Tibial artery (tissue), 4 donors: Measurements from ENCODE around the gene SLC7A6.
A peak's percentile ranks its signal among the peaks of the same experiment; 100 is the strongest.

Experiments
- DNase-seq, 2 donors: peaks; one replicate each; pipeline ENCODE4 v3.0.0-alpha.2; 2019
- H3K27ac ChIP-seq, 2 donors: fragments of 200-600 bp; sonication (generic) in 1 of 2; 1 replicate in 1 of 2; 2 replicates in 1 of 2; pipeline ENCODE4 v1.5.1; 2018 to 2019; ENCODE audit warnings: mild to moderate bottlenecking in 1 of 2
- H3K27me3 ChIP-seq, 2 donors: fragments of 200-600 bp; sonication (generic) in 1 of 2; one replicate each; pipeline versions ENCODE4 v1.5.1 to v1.6.0; 2016 to 2019
- H3K36me3 ChIP-seq, 3 donors: fragments of 200-600 bp; sonication (generic) in 2 of 3; one replicate each; pipeline ENCODE4 v1.5.1; 2016 to 2019; ENCODE audit warnings: mild to moderate bottlenecking in 2 of 3
- H3K4me1 ChIP-seq, 4 donors: fragments of 200-600 bp; sonication (generic) in 2 of 4; 1 replicate in 3 of 4; 2 replicates in 1 of 4; pipeline ENCODE4 v1.5.1; 2016 to 2019
- H3K4me3 ChIP-seq, 2 donors: fragments of 200-600 bp; sonication (generic) in 1 of 2; 1 replicate in 1 of 2; 2 replicates in 1 of 2; pipeline ENCODE4 v1.5.1; 2018 to 2019; ENCODE audit warnings: mild to moderate bottlenecking in 2 of 2
- H3K9me3 ChIP-seq, 3 donors: fragments of 200-600 bp; sonication (generic) in 1 of 3; one replicate each; pipeline ENCODE4 v1.5.1; 2016 to 2019
- CTCF ChIP-seq, 2 experiments: fragments of 200-600 bp in 1 of 2; fragments of 450-650 bp in 1 of 2; IDR thresholded peaks; one replicate each; pipeline ENCODE4 v1.5.1; 2017 to 2019; ENCODE audit warnings: antibody characterized with exemption in 2 of 2, mild to moderate bottlenecking in 1 of 2, moderate library complexity in 1 of 2
- intact Hi-C: fragments of 100-400 bp; cut with DNase I; formaldehyde crosslinking; loops from one replicate; pipeline ENCODE4 v1.15.0; 2023; ENCODE audit warnings: low total_unique reads

The SLC7A6 gene

GRCh38 chr16:68309799-68310198, 45.5 kb downstream of the SLC7A6 start:
- DNase-seq: no peak
- Histone ChIP-seq H3K4me3 (peak overlapping the region; percentile 64 to 91), H3K36me3 (peaks cover 10 to 46% (median 30%) of the 10 kb centered on the region in 3 donors), H3K4me1 (peaks cover 0 to 40% (median 22%) of the 10 kb centered on the region in 4 donors), H3K27me3 (no peaks in the 10 kb centered on the region), H3K9me3 (no peaks in the 10 kb centered on the region), H3K27ac (peak overlapping the region; percentile 71 to 79)
- TF ChIP-seq CTCF (IDR thresholded peaks at IDR 0.05): no peak
- intact Hi-C loops: loop anchor here (1.0 kb wide), 1 partner anchor 45 kb away; the partner anchor contains the start of gene SLC7A6

GRCh38 chr16:68310437-68310773, 46.1 kb downstream of the SLC7A6 start:
- H3K4me3 ChIP-seq: peak overlapping the region; percentile 64 to 91
- no peaks in the 10 kb centered on the region for H3K27me3 ChIP-seq
- H3K4me1 ChIP-seq: peaks cover 0 to 40% (median 22%) of the 10 kb centered on the region in 4 donors
- DNase-seq: no peak
- intact Hi-C loops: loop anchor here (1.0 kb wide), 1 partner anchor 46 kb away; the partner anchor contains the start of gene SLC7A6
- peak overlapping the region; percentile 71 to 79 for H3K27ac ChIP-seq
- no peaks in the 10 kb centered on the region for H3K9me3 ChIP-seq
- peaks cover 8 to 46% (median 29%) of the 10 kb centered on the region in 3 donors for H3K36me3 ChIP-seq
- no peak for TF ChIP-seq CTCF (IDR thresholded peaks at IDR 0.05)

- intact Hi-C loops: loop anchor here (1.0 kb wide), 1 partner anchor 47 kb away; the partner anchor contains the start of gene SLC7A6
- H3K36me3 ChIP-seq: peaks cover 8 to 46% (median 29%) of the 10 kb centered on the region in 3 donors
Observed at GRCh38 chr16:68310774-68311511, 46.6 kb downstream of the SLC7A6 start, which contains the start of the genes PRMT7 and SLC7A6OS. Gene PRMT7 (plus strand): TSS chr16:68311019. CDS start chr16:68315980, 4,961 bp downstream. Gene SLC7A6OS (minus strand): TSS chr16:68310946. CDS start chr16:68310926, 20 bp downstream.

GRCh38 chr16:68313116-68313515, 48.8 kb downstream of the SLC7A6 start:
- Histone ChIP-seq H3K27me3 (no peaks in the 10 kb centered on the region), H3K4me1 (peaks cover 0 to 40% (median 22%) of the 10 kb centered on the region in 4 donors), H3K36me3 (peaks cover 0 to 46% (median 24%) of the 10 kb centered on the region in 3 donors), H3K27ac (no peak overlapping the region), H3K9me3 (no peaks in the 10 kb centered on the region), H3K4me3 (no peak overlapping the region)
- TF ChIP-seq CTCF (IDR thresholded peaks at IDR 0.05): no peak
- DNase-seq: no peak
- intact Hi-C loops: no loop called here

More at GRCh38 chr16:68310774-68311511, 46.6 kb downstream of the SLC7A6 start, which contains the start of the genes PRMT7 and SLC7A6OS:
- H3K27ac ChIP-seq: peak within 1 kb of the TSS; percentile 71 to 79
- H3K27me3 ChIP-seq: no peaks in the 10 kb centered on the region
- H3K4me3 ChIP-seq: peak within 1 kb of the TSS; percentile 64 to 91
- DNase-seq: peak; percentile 91 to 92
- H3K4me1 ChIP-seq: peaks cover 0 to 40% (median 22%) of the 10 kb centered on the region in 4 donors
- H3K9me3 ChIP-seq: no peaks in the 10 kb centered on the region
- TF ChIP-seq CTCF (IDR thresholded peaks at IDR 0.05): peak in 1 of 2 experiments; percentile 25

- peaks cover 4 to 90% (median 47%) of the 10 kb centered on the region in 3 donors for H3K36me3 ChIP-seq
Observed at GRCh38 chr16:68319185-68319908, 55.0 kb downstream of the SLC7A6 start.

More at GRCh38 chr16:68319185-68319908, 55.0 kb downstream of the SLC7A6 start:
- intact Hi-C loops: no loop called here
- Histone ChIP-seq H3K27ac (no peak overlapping the region), H3K9me3 (no peaks in the 10 kb centered on the region), H3K4me1 (no peaks in the 10 kb centered on the region), H3K27me3 (no peaks in the 10 kb centered on the region), H3K4me3 (no peak overlapping the region)
- DNase-seq: peak in 1 of 2 donors; percentile 21
- no peak for TF ChIP-seq CTCF (IDR thresholded peaks at IDR 0.05)
